Neural cell (in vitro differentiated cells): ENCODE data around the gene ISG15.

Experiments
- CTCF ChIP-seq: fragments of 450-650 bp; IDR thresholded peaks from 2 replicates; pipeline ENCODE4 v1.5.1; 2014; ENCODE audit warnings: antibody characterized with exemption, mild to moderate bottlenecking, moderate library complexity; ENCODE audit not compliant: poor library complexity, severe bottlenecking
- EP300 ChIP-seq: fragments of 450-650 bp; conservative IDR thresholded peaks from 2 replicates; pipeline ENCODE4 v1.6.1; 2014; ENCODE audit warnings: antibody characterized with exemption, mild to moderate bottlenecking, moderate library complexity; ENCODE audit not compliant: poor library complexity, severe bottlenecking
- EZH2 ChIP-seq: fragments of 200-600, 300-800 bp; shearing (Covaris generic), sonication (generic); IDR thresholded peaks from 2 replicates; pipeline ENCODE4 v1.6.1; 2014; ENCODE audit warnings: antibody characterized with exemption, low read length, borderline replicate concordance, mild to moderate bottlenecking; ENCODE audit not compliant: insufficient read depth, poor library complexity, severe bottlenecking
- MXI1 ChIP-seq: fragments of 450-650 bp; conservative IDR thresholded peaks from 2 replicates; pipeline ENCODE4 v1.6.1; 2014; ENCODE audit warnings: antibody characterized with exemption, mild to moderate bottlenecking; ENCODE audit not compliant: poor library complexity, severe bottlenecking
- RAD21 ChIP-seq: fragments of 450-650 bp; conservative IDR thresholded peaks from 2 replicates; pipeline ENCODE4 v1.6.1; 2014; ENCODE audit warnings: antibody characterized with exemption, mild to moderate bottlenecking, moderate library complexity
- REST ChIP-seq: IDR thresholded peaks from 2 replicates; pipeline ENCODE4 v1.6.1; 2012; ENCODE audit warnings: borderline replicate concordance
- TAF1 ChIP-seq: IDR thresholded peaks from 2 replicates; pipeline ENCODE4 v1.6.1; 2012; ENCODE audit warnings: low read depth

GRCh38 chr1:984476-984814 is 28.9 kb upstream of the ISG15 start:
- TF ChIP-seq EZH2, result no peak
- no peak for TF ChIP-seq CTCF
- no peak for TF ChIP-seq EP300
- TF ChIP-seq TAF1, result no peak
- TF ChIP-seq RAD21, result no peak
- no peak for TF ChIP-seq REST
- TF ChIP-seq MXI1, result no peak
